Activated T-helper 2 cell treated with anti-CD3 and anti-CD28 coated beads, Interferon-gamma antibody, Interleukin-2, Interleukin-4, amounts not matched to agents 10 μg/mL and 5 μg/mL and 100 μg/mL, durations not matched to agents 14 hours and 24 hours and 36 hours (primary cell): ENCODE data around the gene MRPL53. TPM values are rescaled to one million over a fixed set of nuclear protein-coding genes. Genes with fewer than 3 reads are reported as not detected.

ENCODE experiments used
- DNase-seq: peaks from one replicate; pipeline ENCODE4 v3.0.0; 2021; ENCODE audit warnings: low spot score
- H3K27ac Mint-ChIP-seq: one replicate; pipeline ENCODE4 v1.8.0; 2021; ENCODE audit warnings: mixed read lengths
- H3K27me3 Mint-ChIP-seq: one replicate; pipeline ENCODE4 v1.8.0; 2021; ENCODE audit warnings: low read depth, mixed read lengths
- H3K36me3 Mint-ChIP-seq: one replicate; pipeline ENCODE4 v1.8.0; 2021; ENCODE audit warnings: low read depth, mixed read lengths
- H3K4me1 Mint-ChIP-seq: one replicate; pipeline ENCODE4 v1.8.0; 2021; ENCODE audit warnings: low read depth, mixed read lengths
- H3K4me3 Mint-ChIP-seq: one replicate; pipeline ENCODE4 v1.8.0; 2021; ENCODE audit warnings: low read depth, mild to moderate bottlenecking, moderate library complexity, mixed read lengths
- H3K9me3 Mint-ChIP-seq: one replicate; pipeline ENCODE4 v1.8.0; 2021; ENCODE audit warnings: mixed read lengths
- intact Hi-C: fragments of 100-400 bp; cut with micrococcal nuclease; formaldehyde crosslinking; loops from one replicate; pipeline ENCODE4 v1.15.1; 2023
- total RNA-seq: library from RNA; stranded (reverse); gene quantifications from 2 replicates; pipeline ENCODE4 v1.2.3, GENCODE V29; 2022

The MRPL53 gene
- total RNA-seq, 1 donor from 2014 or later = 102 TPM

- peaks cover 37% of the 10 kb centered on the region for H3K36me3 Mint-ChIP-seq
- H3K27me3 Mint-ChIP-seq = peaks cover 30% of the 10 kb centered on the region
- peak within 1 kb of the TSS; percentile 86 for H3K4me3 Mint-ChIP-seq
- no peak for DNase-seq
- H3K9me3 Mint-ChIP-seq = no peaks in the 10 kb centered on the region
- H3K27ac Mint-ChIP-seq = peak within 1 kb of the TSS; percentile 72
- intact Hi-C loops = loop anchor here (1.0 to 10.0 kb wide), 4 partner anchors 15 to 335 kb away; partner anchors contain the start of genes CCDC142, HK2, TLX2 and TTC31
- peaks cover 36% of the 10 kb centered on the region for H3K4me1 Mint-ChIP-seq
These were observed 26.9 kb upstream of the MRPL53 start, which contains the start of gene LBX2 for GRCh38 chr2:74499267-74499939. TSS of gene LBX2 (minus strand) at chr2:74499603. CDS start at chr2:74499537, 66 bp downstream.

GRCh38 chr2:74498500-74499266, 26.2 kb upstream of the MRPL53 start:
- no peak for DNase-seq
- H3K4me1 Mint-ChIP-seq = peaks cover 31% of the 10 kb centered on the region
- H3K27me3 Mint-ChIP-seq = peaks cover 30% of the 10 kb centered on the region

DNA sequence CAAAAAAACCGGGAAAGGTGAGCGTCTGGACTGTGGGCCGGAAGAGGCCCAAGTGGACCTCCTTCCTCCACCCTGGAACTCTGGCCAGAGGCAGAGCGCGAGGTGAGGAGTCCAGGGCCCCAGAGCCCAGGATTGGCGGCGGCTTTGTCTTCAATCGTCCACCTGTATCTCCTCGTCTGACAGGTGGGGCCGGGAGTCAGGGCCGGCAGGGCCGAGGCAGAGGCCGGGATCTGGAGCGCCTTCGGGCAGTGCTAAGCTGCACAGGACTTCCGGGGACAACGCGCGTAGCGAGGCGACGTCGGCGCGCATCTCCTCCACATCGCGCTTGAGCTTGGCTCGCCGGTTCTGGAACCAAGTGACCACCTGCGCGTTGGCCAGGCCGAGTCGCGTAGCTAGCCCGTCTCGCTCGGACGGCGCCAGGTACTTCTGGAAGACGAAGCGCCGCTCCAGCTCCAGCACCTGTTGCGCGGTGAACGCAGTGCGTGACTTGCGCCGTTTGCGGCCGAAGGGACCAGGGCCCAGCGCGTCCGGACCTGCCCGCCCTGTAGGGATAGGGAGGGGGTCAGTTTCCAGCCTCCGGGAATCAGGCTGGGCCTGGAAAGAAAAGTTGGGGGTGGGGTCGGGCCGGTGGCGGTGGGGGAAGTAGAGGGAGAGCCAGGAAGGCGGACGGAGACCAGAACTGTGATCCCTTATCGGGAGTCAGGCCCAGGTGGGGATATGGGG, 25.5 kb upstream of the MRPL53 start:
- no peak for DNase-seq
- H3K4me3 Mint-ChIP-seq = peak overlapping the region; percentile 86
- no peaks in the 10 kb centered on the region for H3K9me3 Mint-ChIP-seq
- H3K27ac Mint-ChIP-seq = peak overlapping the region; percentile 72
- intact Hi-C loops = loop anchor here (2.0 to 10.0 kb wide), 3 partner anchors 15 to 337 kb away; partner anchors contain the start of genes CCDC142, HK2 and TTC31
- H3K36me3 Mint-ChIP-seq = peaks cover 41% of the 10 kb centered on the region
- H3K27me3 Mint-ChIP-seq = peaks cover 30% of the 10 kb centered on the region
- peaks cover 28% of the 10 kb centered on the region for H3K4me1 Mint-ChIP-seq

More at GRCh38 chr2:74498500-74499266, 26.2 kb upstream of the MRPL53 start:
- Mint-ChIP-seq H3K4me3 (peak overlapping the region; percentile 86), H3K9me3 (no peaks in the 10 kb centered on the region), H3K27ac (peak overlapping the region; percentile 72), H3K36me3 (peaks cover 37% of the 10 kb centered on the region)
- intact Hi-C loops = loop anchor here (1.0 to 10.0 kb wide), 4 partner anchors 16 to 336 kb away; partner anchors contain the start of genes CCDC142, HK2, TLX2 and TTC31

GRCh38 chr2:74496997-74497776, 24.7 kb upstream of the MRPL53 start:
- H3K4me3 Mint-ChIP-seq = peak overlapping the region; percentile 86
- H3K4me1 Mint-ChIP-seq = peaks cover 21% of the 10 kb centered on the region
- peak overlapping the region; percentile 33 for H3K27ac Mint-ChIP-seq
- intact Hi-C loops = loop anchor here (5.0 to 10.0 kb wide), 2 partner anchors 35 to 338 kb away; partner anchors contain the start of gene HK2
- peaks cover 41% of the 10 kb centered on the region for H3K36me3 Mint-ChIP-seq
- H3K9me3 Mint-ChIP-seq = no peaks in the 10 kb centered on the region
- H3K27me3 Mint-ChIP-seq = peaks cover 25% of the 10 kb centered on the region
- DNase-seq = no peak

DNA sequence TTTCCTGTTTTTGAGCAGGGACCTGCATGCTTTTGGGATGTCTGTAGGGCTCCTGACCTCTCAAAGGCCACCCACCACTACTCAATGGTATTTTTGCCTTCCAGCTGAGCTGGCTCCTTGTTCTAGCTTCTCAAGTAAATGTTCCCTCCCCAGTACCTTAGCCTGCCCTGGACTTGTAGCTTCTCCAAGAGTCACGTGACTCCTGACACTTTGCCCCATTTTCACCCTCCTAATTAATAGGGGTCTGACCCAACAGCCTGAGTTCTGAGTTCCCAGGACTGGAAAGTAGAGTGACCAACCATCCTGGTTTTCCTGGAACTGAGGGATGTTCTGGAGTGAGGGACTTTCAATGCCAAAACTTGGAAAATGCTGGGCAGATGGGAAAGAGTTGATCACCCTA, 23.0 kb upstream of the MRPL53 start:
- no peak overlapping the region for H3K27ac Mint-ChIP-seq
- H3K36me3 Mint-ChIP-seq = peaks cover 41% of the 10 kb centered on the region
- intact Hi-C loops = loop anchor here (5.0 to 10.0 kb wide), 2 partner anchors 37 to 339 kb away; partner anchors contain the start of gene HK2
- no peaks in the 10 kb centered on the region for H3K9me3 Mint-ChIP-seq
- H3K27me3 Mint-ChIP-seq = peaks cover 13% of the 10 kb centered on the region
- H3K4me3 Mint-ChIP-seq = no peak overlapping the region
- H3K4me1 Mint-ChIP-seq = peaks cover 15% of the 10 kb centered on the region
- no peak for DNase-seq

- DNase-seq = no peak
- H3K9me3 Mint-ChIP-seq = no peaks in the 10 kb centered on the region
- H3K27me3 Mint-ChIP-seq = peaks cover 3% of the 10 kb centered on the region
- no peak overlapping the region for H3K4me3 Mint-ChIP-seq
- H3K4me1 Mint-ChIP-seq = peaks cover 10% of the 10 kb centered on the region
- no peak overlapping the region for H3K27ac Mint-ChIP-seq
- intact Hi-C loops = loop anchor here (10.0 kb wide), 1 partner anchor 341 kb away; the partner anchor contains the start of gene HK2
- H3K36me3 Mint-ChIP-seq = peaks cover 46% of the 10 kb centered on the region
These were observed 21.1 kb upstream of the MRPL53 start for GRCh38 chr2:74493546-74493945.

- Mint-ChIP-seq H3K36me3 (peaks cover 47% of the 10 kb centered on the region), H3K4me3 (no peak overlapping the region), H3K27me3 (no peaks in the 10 kb centered on the region), H3K9me3 (no peaks in the 10 kb centered on the region), H3K4me1 (peaks cover under 1% of the 10 kb centered on the region), H3K27ac (no peak overlapping the region)
- DNase-seq = no peak
- intact Hi-C loops = loop anchor here (10.0 kb wide), 1 partner anchor 343 kb away; the partner anchor contains the start of gene HK2
These were observed 19.4 kb upstream of the MRPL53 start for GRCh38 chr2:74491648-74492544.

- intact Hi-C loops = loop anchor here (10.0 kb wide), 1 partner anchor 345 kb away; the partner anchor contains the start of gene HK2
These were observed 17.4 kb upstream of the MRPL53 start for GRCh38 chr2:74489906-74490305.

GRCh38 chr2:74488643-74489481, 16.4 kb upstream of the MRPL53 start:
- intact Hi-C loops = no loop called here
- H3K27ac Mint-ChIP-seq = no peak overlapping the region

More at GRCh38 chr2:74489906-74490305, 17.4 kb upstream of the MRPL53 start:
- no peak overlapping the region for H3K4me3 Mint-ChIP-seq
- H3K9me3 Mint-ChIP-seq = no peaks in the 10 kb centered on the region
- H3K27ac Mint-ChIP-seq = no peak overlapping the region
- H3K27me3 Mint-ChIP-seq = no peaks in the 10 kb centered on the region
- H3K36me3 Mint-ChIP-seq = peaks cover 54% of the 10 kb centered on the region
- DNase-seq = no peak
- H3K4me1 Mint-ChIP-seq = peaks cover 4% of the 10 kb centered on the region

DNA sequence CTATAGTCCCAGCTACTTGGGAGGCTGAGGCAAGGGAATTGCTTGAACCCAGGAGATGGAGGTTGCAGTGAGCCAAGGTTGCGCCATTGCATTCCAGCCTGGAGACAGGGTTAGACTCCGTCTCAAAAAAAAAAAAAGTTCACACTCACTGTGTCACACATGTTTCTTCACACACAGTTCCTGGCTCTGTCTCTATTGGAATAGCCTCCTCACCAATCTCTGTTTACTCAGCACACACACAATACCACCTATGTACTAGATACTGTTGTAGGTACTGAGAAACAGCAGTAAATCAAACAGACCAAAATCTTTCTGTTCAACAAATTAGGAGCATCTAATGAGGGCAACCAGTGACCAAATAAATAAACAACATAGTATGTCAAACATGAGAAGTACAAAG, 13.7 kb upstream of the MRPL53 start:
- Mint-ChIP-seq H3K4me3 (no peak overlapping the region), H3K27me3 (no peaks in the 10 kb centered on the region), H3K36me3 (peaks cover 36% of the 10 kb centered on the region), H3K27ac (no peak overlapping the region), H3K9me3 (no peaks in the 10 kb centered on the region), H3K4me1 (peaks cover 18% of the 10 kb centered on the region)
- intact Hi-C loops = no loop called here
- no peak for DNase-seq

More at GRCh38 chr2:74488643-74489481, 16.4 kb upstream of the MRPL53 start:
- no peak for DNase-seq
- Mint-ChIP-seq H3K9me3 (no peaks in the 10 kb centered on the region), H3K4me1 (peaks cover 7% of the 10 kb centered on the region), H3K27me3 (no peaks in the 10 kb centered on the region), H3K4me3 (no peak overlapping the region), H3K36me3 (peaks cover 52% of the 10 kb centered on the region)
